HEK293 (cell line): ENCODE measurements around the gene DDX31.
A peak's percentile ranks its signal among the peaks of the same experiment; 100 is the strongest.

ENCODE experiments used
- CTCF ChIA-PET: fragments of 350-600 bp; formaldehyde crosslinking; extraction: SDS; loops from one replicate; lab custom pipeline; 2021; ENCODE audit warnings: antibody characterized with exemption; lab: Yijun Ruan, JAX
- POLR2A ChIA-PET: fragments of 300-600 bp; formaldehyde crosslinking; extraction: SDS; loops from one replicate; lab custom pipeline; 2020; ENCODE audit warnings: antibody characterized with exemption, inconsistent platforms; lab: Yijun Ruan, JAX
- H3K27ac ChIP-seq: fragments of 200-500 bp; sonication (Bioruptor generic); 2 replicates; pipeline ENCODE4 v1.5.1; 2014; ENCODE audit warnings: low read depth, low read length, control low read depth, inconsistent platforms; ENCODE audit errors: extremely low read depth
- H3K36me3 ChIP-seq, 2 experiments: fragments of 200-500 bp in 1 of 2; sonication (Bioruptor generic) in 1 of 2; 1 replicate in 1 of 2; 2 replicates in 1 of 2; pipeline ENCODE4 v1.5.1; 2014 to 2017; ENCODE audit warnings: inconsistent platforms in 2 of 2, low read length in 2 of 2; ENCODE audit not compliant: control insufficient read depth in 2 of 2, insufficient read depth in 1 of 2
- H3K4me1 ChIP-seq: fragments of 200-500 bp; sonication (Bioruptor generic); 2 replicates; pipeline ENCODE4 v1.5.1; 2014; ENCODE audit warnings: mild to moderate bottlenecking, low read length, inconsistent platforms; ENCODE audit not compliant: control insufficient read depth, insufficient read depth
- H3K4me3 ChIP-seq: 2 replicates; pipeline ENCODE4 v1.5.1; 2011; ENCODE audit warnings: low read depth, mild to moderate bottlenecking, control low read depth, low read length, moderate library complexity
- H3K9me3 ChIP-seq: fragments of 200-500 bp; sonication (Bioruptor generic); 2 replicates; pipeline ENCODE4 v1.5.1; 2014; ENCODE audit warnings: low read depth, low read length, inconsistent platforms; ENCODE audit not compliant: control insufficient read depth, insufficient read depth
- FEZF1 ChIP-seq: fragments of 450-650 bp; formaldehyde crosslinking; IDR thresholded peaks from 2 replicates; pipeline ENCODE4 v1.5.1; 2016; ENCODE audit warnings: missing biosample characterization, missing genetic modification characterization
- MZF1 ChIP-seq: fragments of 450-650 bp; formaldehyde crosslinking; IDR thresholded peaks from 2 replicates; pipeline ENCODE4 v1.5.1; 2017; ENCODE audit warnings: missing biosample characterization, missing genetic modification characterization, borderline replicate concordance
- ZBTB48 ChIP-seq: fragments of 450-650 bp; formaldehyde crosslinking; IDR thresholded peaks from 2 replicates; pipeline ENCODE4 v1.5.1; 2016; ENCODE audit warnings: missing biosample characterization, missing genetic modification characterization
- ZNF211 ChIP-seq: fragments of 450-650 bp; formaldehyde crosslinking; IDR thresholded peaks from 2 replicates; pipeline ENCODE4 v1.5.1; 2016; ENCODE audit warnings: low read depth, missing biosample characterization, missing genetic modification characterization
- ZNF274 ChIP-seq, 2 experiments: fragments of 200-500 bp in 1 of 2; fragments of 450-650 bp in 1 of 2; sonication (Bioruptor generic) in 1 of 2; formaldehyde crosslinking in 1 of 2; IDR thresholded peaks; 2 replicates each; pipeline versions ENCODE4 v1.5.1 to v1.6.1; 2014 to 2016; ENCODE audit warnings: borderline replicate concordance in 1 of 2, inconsistent platforms in 1 of 2, low read length in 1 of 2, missing biosample characterization in 1 of 2, missing genetic modification characterization in 1 of 2
- ZNF549 ChIP-seq: fragments of 450-650 bp; IDR thresholded peaks from 2 replicates; pipeline ENCODE4 v1.5.1; 2018; ENCODE audit warnings: missing biosample characterization, missing genetic modification characterization, mild to moderate bottlenecking, inconsistent platforms, moderate library complexity
- ZNF555 ChIP-seq: fragments of 450-650 bp; formaldehyde crosslinking; conservative IDR thresholded peaks from 2 replicates; pipeline ENCODE4 v1.5.1; 2017; ENCODE audit warnings: missing biosample characterization, mild to moderate bottlenecking, missing genetic modification characterization, inconsistent platforms
- ZNF560 ChIP-seq: fragments of 450-650 bp; formaldehyde crosslinking; IDR thresholded peaks from 2 replicates; pipeline ENCODE4 v1.5.1; 2017; ENCODE audit warnings: missing biosample characterization, missing genetic modification characterization, borderline replicate concordance
- ZNF600 ChIP-seq: fragments of 450-650 bp; formaldehyde crosslinking; IDR thresholded peaks from 2 replicates; pipeline ENCODE4 v1.5.1; 2016; ENCODE audit warnings: missing biosample characterization, missing genetic modification characterization
- ZNF701 ChIP-seq: fragments of 450-650 bp; formaldehyde crosslinking; IDR thresholded peaks from 2 replicates; pipeline ENCODE4 v1.5.1; 2016; ENCODE audit warnings: missing biosample characterization, missing genetic modification characterization
- ZNF843 ChIP-seq: fragments of 450-650 bp; formaldehyde crosslinking; IDR thresholded peaks from 2 replicates; pipeline ENCODE4 v1.5.1; 2016; ENCODE audit warnings: missing biosample characterization, missing genetic modification characterization
- TF ChIP-seq, protein P1 (sequence below): fragments of 450-650 bp; formaldehyde crosslinking; IDR thresholded peaks from 2 replicates; pipeline ENCODE4 v1.5.1; 2016; ENCODE audit warnings: missing biosample characterization, missing genetic modification characterization
- TF ChIP-seq, protein P2 (sequence below): fragments of 450-650 bp; formaldehyde crosslinking; IDR thresholded peaks from 2 replicates; pipeline ENCODE4 v1.5.1; 2016; ENCODE audit warnings: missing biosample characterization, missing genetic modification characterization, borderline replicate concordance
- TF ChIP-seq, protein P3 (sequence below): sonication (generic); formaldehyde crosslinking; IDR thresholded peaks from 2 replicates; pipeline ENCODE4 v1.8.1; 2022; ENCODE audit warnings: mild to moderate bottlenecking, moderate library complexity, missing genetic modification reagents
- TF ChIP-seq, protein P4 (sequence below): fragments of 450-650 bp; formaldehyde crosslinking; IDR thresholded peaks from 2 replicates; pipeline ENCODE4 v1.5.1; 2016; ENCODE audit warnings: missing biosample characterization, missing genetic modification characterization

Gene DDX31

DNA sequence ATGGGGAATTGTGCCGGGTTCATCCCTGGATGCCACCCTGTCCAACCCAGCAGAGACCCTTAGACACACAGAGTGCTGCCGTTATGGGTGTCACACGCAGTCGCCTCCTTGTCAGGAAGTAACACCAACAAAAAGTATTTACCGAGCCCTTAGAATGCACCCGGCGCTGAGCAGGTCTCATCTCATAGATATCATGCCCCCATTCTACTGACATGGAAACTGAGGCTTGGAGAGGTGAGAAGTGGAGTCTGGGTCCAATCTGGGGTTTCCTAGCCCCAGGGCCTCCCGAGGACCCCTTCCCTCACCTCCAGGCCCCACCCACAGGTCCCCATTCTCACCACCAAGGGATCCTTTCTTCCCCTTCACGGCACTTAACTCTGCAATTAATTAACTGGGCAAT is 124.2 kb downstream of the DDX31 start:
- H3K36me3 ChIP-seq, result no peaks in the 10 kb centered on the region
- H3K4me1 ChIP-seq, result no peaks in the 10 kb centered on the region; the same call in 1 of the 2 replicates
- no peak overlapping the region for H3K27ac ChIP-seq
- H3K9me3 ChIP-seq, result no peaks in the 10 kb centered on the region
- H3K4me3 ChIP-seq, result no peak overlapping the region
- TF ChIP-seq, protein P1, sequence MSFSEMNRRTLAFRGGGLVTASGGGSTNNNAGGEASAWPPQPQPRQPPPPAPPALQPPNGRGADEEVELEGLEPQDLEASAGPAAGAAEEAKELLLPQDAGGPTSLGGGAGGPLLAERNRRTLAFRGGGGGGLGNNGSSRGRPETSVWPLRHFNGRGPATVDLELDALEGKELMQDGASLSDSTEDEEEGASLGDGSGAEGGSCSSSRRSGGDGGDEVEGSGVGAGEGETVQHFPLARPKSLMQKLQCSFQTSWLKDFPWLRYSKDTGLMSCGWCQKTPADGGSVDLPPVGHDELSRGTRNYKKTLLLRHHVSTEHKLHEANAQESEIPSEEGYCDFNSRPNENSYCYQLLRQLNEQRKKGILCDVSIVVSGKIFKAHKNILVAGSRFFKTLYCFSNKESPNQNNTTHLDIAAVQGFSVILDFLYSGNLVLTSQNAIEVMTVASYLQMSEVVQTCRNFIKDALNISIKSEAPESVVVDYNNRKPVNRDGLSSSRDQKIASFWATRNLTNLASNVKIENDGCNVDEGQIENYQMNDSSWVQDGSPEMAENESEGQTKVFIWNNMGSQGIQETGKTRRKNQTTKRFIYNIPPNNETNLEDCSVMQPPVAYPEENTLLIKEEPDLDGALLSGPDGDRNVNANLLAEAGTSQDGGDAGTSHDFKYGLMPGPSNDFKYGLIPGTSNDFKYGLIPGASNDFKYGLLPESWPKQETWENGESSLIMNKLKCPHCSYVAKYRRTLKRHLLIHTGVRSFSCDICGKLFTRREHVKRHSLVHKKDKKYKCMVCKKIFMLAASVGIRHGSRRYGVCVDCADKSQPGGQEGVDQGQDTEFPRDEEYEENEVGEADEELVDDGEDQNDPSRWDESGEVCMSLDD (tag by site-specific recombination), result no peak
- TF ChIP-seq MZF1 (tag by site-specific recombination) (no peak), ZNF274 (IDR thresholded peaks at IDR 0.05; ENCODE audit: low read length) (no peak), ZNF274 (tag by site-specific recombination; IDR thresholded peaks at IDR 0.05; ENCODE audit: borderline replicate concordance) (no peak), ZBTB48 (tag by site-specific recombination) (no peak), ZNF560 (no peak), ZNF843 (tag by site-specific recombination) (no peak), ZNF701 (tag by site-specific recombination) (no peak), ZNF211 (tag by site-specific recombination) (no peak), ZNF549 (tag by site-specific recombination) (no peak)
- TF ChIP-seq, protein P2, sequence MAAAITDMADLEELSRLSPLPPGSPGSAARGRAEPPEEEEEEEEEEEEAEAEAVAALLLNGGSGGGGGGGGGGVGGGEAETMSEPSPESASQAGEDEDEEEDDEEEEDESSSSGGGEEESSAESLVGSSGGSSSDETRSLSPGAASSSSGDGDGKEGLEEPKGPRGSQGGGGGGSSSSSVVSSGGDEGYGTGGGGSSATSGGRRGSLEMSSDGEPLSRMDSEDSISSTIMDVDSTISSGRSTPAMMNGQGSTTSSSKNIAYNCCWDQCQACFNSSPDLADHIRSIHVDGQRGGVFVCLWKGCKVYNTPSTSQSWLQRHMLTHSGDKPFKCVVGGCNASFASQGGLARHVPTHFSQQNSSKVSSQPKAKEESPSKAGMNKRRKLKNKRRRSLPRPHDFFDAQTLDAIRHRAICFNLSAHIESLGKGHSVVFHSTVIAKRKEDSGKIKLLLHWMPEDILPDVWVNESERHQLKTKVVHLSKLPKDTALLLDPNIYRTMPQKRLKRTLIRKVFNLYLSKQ (tag by site-specific recombination), result no peak
- TF ChIP-seq, protein P3, sequence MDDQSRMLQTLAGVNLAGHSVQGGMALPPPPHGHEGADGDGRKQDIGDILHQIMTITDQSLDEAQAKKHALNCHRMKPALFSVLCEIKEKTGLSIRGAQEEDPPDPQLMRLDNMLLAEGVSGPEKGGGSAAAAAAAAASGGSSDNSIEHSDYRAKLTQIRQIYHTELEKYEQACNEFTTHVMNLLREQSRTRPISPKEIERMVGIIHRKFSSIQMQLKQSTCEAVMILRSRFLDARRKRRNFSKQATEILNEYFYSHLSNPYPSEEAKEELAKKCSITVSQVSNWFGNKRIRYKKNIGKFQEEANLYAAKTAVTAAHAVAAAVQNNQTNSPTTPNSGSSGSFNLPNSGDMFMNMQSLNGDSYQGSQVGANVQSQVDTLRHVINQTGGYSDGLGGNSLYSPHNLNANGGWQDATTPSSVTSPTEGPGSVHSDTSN (CRISPR knock-in tag), result no peak
- TF ChIP-seq, protein P4, sequence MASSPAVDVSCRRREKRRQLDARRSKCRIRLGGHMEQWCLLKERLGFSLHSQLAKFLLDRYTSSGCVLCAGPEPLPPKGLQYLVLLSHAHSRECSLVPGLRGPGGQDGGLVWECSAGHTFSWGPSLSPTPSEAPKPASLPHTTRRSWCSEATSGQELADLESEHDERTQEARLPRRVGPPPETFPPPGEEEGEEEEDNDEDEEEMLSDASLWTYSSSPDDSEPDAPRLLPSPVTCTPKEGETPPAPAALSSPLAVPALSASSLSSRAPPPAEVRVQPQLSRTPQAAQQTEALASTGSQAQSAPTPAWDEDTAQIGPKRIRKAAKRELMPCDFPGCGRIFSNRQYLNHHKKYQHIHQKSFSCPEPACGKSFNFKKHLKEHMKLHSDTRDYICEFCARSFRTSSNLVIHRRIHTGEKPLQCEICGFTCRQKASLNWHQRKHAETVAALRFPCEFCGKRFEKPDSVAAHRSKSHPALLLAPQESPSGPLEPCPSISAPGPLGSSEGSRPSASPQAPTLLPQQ (tag by site-specific recombination), result no peak
- ChIA-PET POLR2A (no interaction called here), CTCF (interaction anchor here (1.0 kb wide), 1 partner anchor 254 kb away, joined by 3 read pairs; no protein-coding TSS in a partner anchor)

DNA sequence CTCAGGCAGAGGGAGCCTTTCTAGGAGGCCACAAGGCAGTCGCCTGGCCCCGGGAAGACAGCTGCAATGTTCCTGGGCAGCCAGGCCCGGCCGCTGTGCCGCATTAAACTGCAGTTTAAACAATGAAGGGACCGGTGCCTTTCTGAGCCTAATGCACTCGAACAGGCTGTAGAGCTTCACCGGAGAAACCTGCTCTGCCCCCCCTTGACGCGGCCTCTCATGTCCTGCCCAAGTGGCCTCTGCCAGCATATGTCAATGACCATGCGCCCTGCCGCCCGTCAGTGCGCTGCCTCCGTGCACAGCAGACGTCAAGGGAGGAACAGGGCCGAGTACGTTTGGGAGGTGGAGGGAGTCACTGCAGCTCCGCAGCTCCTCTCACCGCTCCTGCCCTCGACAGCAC is 125.8 kb downstream of the DDX31 start:
- Histone ChIP-seq H3K4me3 (no peak overlapping the region), H3K36me3 (no peaks in the 10 kb centered on the region), H3K27ac (no peak overlapping the region), H3K9me3 (no peaks in the 10 kb centered on the region), H3K4me1 (no peaks in the 10 kb centered on the region; the same call in 1 of the 2 replicates)
- TF ChIP-seq ZNF600 (tag by site-specific recombination) (peak; percentile 16; the same call in 1 of the 2 replicates), ZNF555 (tag by site-specific recombination) (no peak), FEZF1 (tag by site-specific recombination) (peak; percentile 25; the same call in 1 of the 2 replicates)
- ChIA-PET POLR2A (no interaction called here), CTCF (interaction anchor here (0.6 to 0.7 kb wide), 3 partner anchors 18 to 118 kb away, joined by 3 to 4 read pairs (median 3); no protein-coding TSS in a partner anchor)
